Keratinocyte (primary cell): ENCODE results near the gene CENPP. TPM values are rescaled to one million over a fixed set of nuclear protein-coding genes. Genes with fewer than 3 reads are reported as not detected.

Experiments used
- DNase-seq: peaks from one replicate; pipeline ENCODE4 v3.0.0-alpha.2; 2011; ENCODE audit warnings: low read depth, missing footprints, low spot score
- FAIRE-seq: peaks from 2 replicates; lab custom pipeline; 2011; peaks lifted over from hg19 to GRCh38; lab: Jason Lieb, UNC
- H2AFZ ChIP-seq: 2 replicates; pipeline ENCODE4 v1.6.0; 2012; ENCODE audit warnings: low read length, control low read depth, inconsistent platforms; ENCODE audit not compliant: control insufficient read depth
- H3K27ac ChIP-seq: 2 replicates; pipeline ENCODE4 v1.5.1; 2011; ENCODE audit warnings: low read length; ENCODE audit not compliant: control insufficient read depth, insufficient read depth
- H3K27me3 ChIP-seq: 3 replicates; pipeline ENCODE4 v1.6.0; 2011; ENCODE audit warnings: low read length; ENCODE audit not compliant: control insufficient read depth, insufficient read depth; ENCODE audit errors: extremely low read depth
- H3K36me3 ChIP-seq, 2 experiments: 2 replicates in 1 of 2; 3 replicates in 1 of 2; pipeline ENCODE4 v1.5.1; 2011; ENCODE audit warnings: low read length in 2 of 2, mild to moderate bottlenecking in 1 of 2; ENCODE audit not compliant: control insufficient read depth in 2 of 2, insufficient read depth in 2 of 2; ENCODE audit errors: extremely low read depth in 1 of 2
- H3K4me1 ChIP-seq: 3 replicates; pipeline ENCODE4 v1.5.1; 2011; ENCODE audit warnings: low read length; ENCODE audit not compliant: control insufficient read depth, insufficient read depth; ENCODE audit errors: extremely low read depth
- H3K4me2 ChIP-seq: 3 replicates; pipeline ENCODE4 v1.6.0; 2011; ENCODE audit warnings: low read depth, low read length; ENCODE audit not compliant: control insufficient read depth, insufficient read depth; ENCODE audit errors: extremely low read depth
- H3K4me3 ChIP-seq, 3 experiments: fragments of 200-600 bp in 1 of 3; sonication (generic) in 1 of 3; 2 replicates in 2 of 3; 3 replicates in 1 of 3; pipeline ENCODE4 v1.5.1; 2011 to 2016; ENCODE audit warnings: low read length in 3 of 3, mild to moderate bottlenecking in 3 of 3, control low read depth in 2 of 3, inconsistent platforms in 1 of 3, low read depth in 1 of 3, mixed read lengths in 1 of 3, mixed run types in 1 of 3, moderate library complexity in 1 of 3; ENCODE audit not compliant: control insufficient read depth in 2 of 3, insufficient read depth in 2 of 3; ENCODE audit errors: extremely low read depth in 1 of 3
- H3K79me2 ChIP-seq: 2 replicates; pipeline ENCODE4 v1.6.0; 2012; ENCODE audit warnings: low read length; ENCODE audit not compliant: control insufficient read depth, insufficient read depth
- H3K9ac ChIP-seq: 3 replicates; pipeline ENCODE4 v1.6.0; 2011; ENCODE audit warnings: low read length; ENCODE audit not compliant: control insufficient read depth, insufficient read depth; ENCODE audit errors: extremely low read depth
- H3K9me1 ChIP-seq: 3 replicates; pipeline ENCODE4 v1.6.0; 2011; ENCODE audit warnings: low read length; ENCODE audit not compliant: control insufficient read depth, insufficient read depth; ENCODE audit errors: extremely low read depth
- H3K9me3 ChIP-seq: 2 replicates; pipeline ENCODE4 v1.5.1; 2012; ENCODE audit warnings: low read depth, low read length; ENCODE audit not compliant: control insufficient read depth
- H4K20me1 ChIP-seq: 3 replicates; pipeline ENCODE4 v1.6.0; 2011; ENCODE audit warnings: low read length; ENCODE audit not compliant: control insufficient read depth, insufficient read depth; ENCODE audit errors: extremely low read depth
- CTCF ChIP-seq, 3 experiments: IDR thresholded peaks in 1 of 3; conservative IDR thresholded peaks in 1 of 3; optimal IDR thresholded peaks in 1 of 3; 2 replicates in 2 of 3; 3 replicates in 1 of 3; pipeline versions ENCODE3 to v1.5.1; 2011; ENCODE audit warnings: low read length in 3 of 3, mild to moderate bottlenecking in 3 of 3, moderate library complexity in 2 of 3, control low read depth in 1 of 3, inconsistent platforms in 1 of 3; ENCODE audit not compliant: insufficient read depth in 2 of 3; ENCODE audit errors: extremely low read depth in 1 of 3
- EZH2 ChIP-seq: IDR thresholded peaks from one replicate; pipeline ENCODE4 v1.6.1; 2012; ENCODE audit warnings: inconsistent platforms, mild to moderate bottlenecking, low read length, moderate library complexity
- dilution Hi-C: fragments of 300-500 bp; cut with MboI; formaldehyde crosslinking; loops from one replicate; pipeline ENCODE4 v1.7.0; 2020; ENCODE audit warnings: low sequenced_read_pairs; ENCODE audit not compliant: extremely low pct_ligation_motif_present
- polyA plus RNA-seq, 5 experiments: library from polyadenylated mRNA; depleted of rRNA in 3 of 5; stranded (reverse) in 3 of 5; stranded (forward) in 1 of 5; unstranded in 1 of 5; fragments of >200 nt; gene quantifications; 1 replicate in 1 of 5; 2 replicates in 3 of 5; 3 replicates in 1 of 5; pipeline versions ENCODE4 v1.2.1 to v1.2.3, GENCODE V29; 2011 to 2012; ENCODE audit warnings: missing spikeins in 2 of 5, low read depth in 1 of 5, low replicate concordance in 1 of 5

CENPP gene
- polyA plus RNA-seq, 1 donor (not counting 4 experiments of a cell fraction or from before 2014, with no cell fraction given) = 6.7 TPM

DNA sequence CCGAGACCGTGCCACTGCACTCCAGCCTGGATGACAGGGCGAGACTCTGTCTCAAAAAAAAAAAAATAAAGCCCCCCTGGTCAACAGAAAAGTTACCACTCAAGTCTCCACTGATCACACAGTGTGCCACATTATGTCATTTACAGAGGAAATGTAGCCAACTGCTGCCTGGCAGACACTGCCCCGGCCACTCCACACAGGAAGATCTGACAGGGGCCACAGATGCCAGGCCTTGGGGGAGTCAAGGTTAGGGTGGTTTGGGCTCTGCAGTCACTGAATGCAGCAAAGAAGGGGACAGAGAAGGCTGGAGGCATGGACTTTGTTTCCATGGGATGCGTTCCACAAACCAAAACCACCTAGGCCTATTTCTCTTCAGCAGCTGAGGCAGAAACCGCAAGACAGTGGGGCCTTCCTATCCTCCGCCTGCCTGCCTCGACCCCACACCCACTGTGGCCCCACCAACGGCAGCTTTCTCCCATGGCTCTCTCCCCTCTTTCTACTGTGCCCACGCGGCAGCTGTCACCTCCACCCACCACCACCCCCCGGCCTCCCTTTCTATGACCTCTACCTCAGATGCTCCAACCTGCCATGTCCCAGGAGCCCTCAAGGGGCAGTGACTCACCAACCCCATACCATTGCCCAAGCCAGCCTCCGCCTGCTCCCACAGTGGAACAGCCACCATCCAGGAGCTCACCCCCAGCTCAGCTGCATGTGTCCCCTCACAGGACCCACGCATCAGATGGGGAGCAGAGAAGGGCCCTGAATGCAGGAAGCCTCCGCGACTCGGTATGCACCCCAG, 331.7 kb downstream of the CENPP start:
- TF ChIP-seq EZH2 (no peak), CTCF (optimal IDR thresholded peaks at IDR 0.05 in 1 of 3, IDR thresholded peaks at IDR 0.05 in 1 of 3, conservative IDR thresholded peaks at IDR 0.05 in 1 of 3; ENCODE audit: extremely low read depth in 1 of 3, insufficient read depth in 2 of 3, low read length in 3 of 3) (peak in 2 of 3 experiments; percentile 8 to 26)
- Histone ChIP-seq H2AFZ (no peak overlapping the region), H3K9me3 (no peaks in the 10 kb centered on the region), H3K4me2 (no peak overlapping the region), H3K4me1 (peaks cover 36% of the 10 kb centered on the region), H3K36me3 (peaks cover 14 to 35% of the 10 kb centered on the region in 2 experiments), H3K4me3 (no peak overlapping the region), H3K79me2 (peaks cover 61% of the 10 kb centered on the region), H3K9me1 (no peaks in the 10 kb centered on the region), H3K27me3 (no peaks in the 10 kb centered on the region), H3K9ac (no peak overlapping the region), H3K27ac (no peak overlapping the region), H4K20me1 (peaks cover 2% of the 10 kb centered on the region)
- dilution Hi-C loops = no loop called here
- no peak for FAIRE-seq
- DNase-seq = no peak

DNA sequence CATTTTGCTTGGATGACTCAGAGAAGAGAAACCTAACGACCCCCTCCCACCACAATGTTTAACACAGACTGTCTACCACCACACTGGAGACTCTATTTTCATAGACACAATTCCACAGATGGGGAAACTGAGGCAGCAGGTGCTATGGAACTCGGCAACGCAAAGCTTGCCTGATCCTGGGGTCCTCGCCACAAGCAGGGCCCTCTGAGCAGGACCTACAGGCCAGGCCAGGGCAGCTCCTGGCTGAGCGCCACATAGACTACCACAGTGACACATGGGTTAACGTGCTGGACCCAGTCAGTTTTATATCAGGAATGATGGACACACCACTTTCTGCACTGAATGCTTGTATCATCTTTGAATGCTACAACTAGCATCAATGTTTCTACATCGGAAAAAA, 332.4 kb downstream of the CENPP start:
- no peak overlapping the region for H3K4me2 ChIP-seq
- peaks cover 36% of the 10 kb centered on the region for H3K4me1 ChIP-seq
- H3K27ac ChIP-seq = no peak overlapping the region
- H2AFZ ChIP-seq = no peak overlapping the region
- H3K4me3 ChIP-seq = no peak overlapping the region
- peaks cover 64% of the 10 kb centered on the region for H3K79me2 ChIP-seq
- H3K36me3 ChIP-seq = peaks cover 10 to 34% of the 10 kb centered on the region in 2 experiments
- no peak for TF ChIP-seq CTCF (optimal IDR thresholded peaks at IDR 0.05 in 1 of 3, IDR thresholded peaks at IDR 0.05 in 1 of 3, conservative IDR thresholded peaks at IDR 0.05 in 1 of 3; ENCODE audit: extremely low read depth in 1 of 3, insufficient read depth in 2 of 3, low read length in 3 of 3)
- no peak for TF ChIP-seq EZH2
- H3K9me3 ChIP-seq = no peaks in the 10 kb centered on the region
- DNase-seq (no peak), FAIRE-seq (no peak)
- dilution Hi-C loops = no loop called here
- H3K9me1 ChIP-seq = no peaks in the 10 kb centered on the region
- H3K9ac ChIP-seq = no peak overlapping the region
- H4K20me1 ChIP-seq = peaks cover 7% of the 10 kb centered on the region
- H3K27me3 ChIP-seq = no peaks in the 10 kb centered on the region
